GM19238 (cell line): ENCODE data around the gene ABRACL.
"Not testable (repeated sequence)": the region's sequence is repeated elsewhere in the genome, so short reads cannot be mapped to it uniquely, and the experiment has no call there.

Experiments used
- DNase-seq: peaks from one replicate; pipeline ENCODE4 v3.0.0; 2011; ENCODE audit warnings: low spot score; ENCODE audit not compliant: insufficient read length

The ABRACL gene

DNA sequence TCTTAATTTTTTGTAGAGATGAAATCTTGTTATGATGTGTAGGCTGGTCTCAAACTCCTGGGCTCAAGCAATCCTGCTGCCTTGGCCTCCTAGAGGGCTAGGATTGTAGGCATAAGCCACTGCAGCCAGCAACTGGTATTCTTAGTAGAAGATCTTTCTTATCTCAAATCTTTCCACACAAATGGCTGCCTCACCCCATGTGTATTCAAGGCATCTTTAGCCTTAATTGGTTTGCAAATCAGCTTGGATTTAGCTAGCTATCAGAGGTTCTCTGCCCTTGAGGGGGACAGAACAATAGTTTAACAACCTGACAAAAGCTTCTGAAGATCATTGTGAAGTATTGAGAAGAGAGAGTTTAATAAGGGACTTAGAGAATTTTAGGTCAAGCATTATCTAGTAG, 17.9 kb upstream of the ABRACL start:
- DNase-seq, result no peak

DNA sequence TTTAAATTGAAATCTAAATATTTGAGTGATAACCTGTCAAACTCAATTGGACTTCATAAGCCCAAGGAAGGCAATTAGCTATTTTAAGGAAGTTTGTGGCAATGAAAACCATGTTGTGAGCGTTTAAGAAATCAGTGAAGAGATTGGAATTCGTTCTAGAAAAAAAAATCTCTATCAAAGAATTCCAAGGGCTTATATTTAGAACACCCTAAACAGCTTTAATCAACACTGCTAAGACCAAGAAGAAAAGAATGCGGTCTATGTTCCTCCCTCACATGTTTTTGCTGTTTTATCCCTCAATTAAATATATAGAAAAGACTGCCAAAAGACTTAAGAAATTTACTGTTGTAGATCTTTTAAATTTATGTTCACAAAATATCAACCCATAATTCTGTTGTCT, 16.6 kb upstream of the ABRACL start:
- no peak for DNase-seq

DNA sequence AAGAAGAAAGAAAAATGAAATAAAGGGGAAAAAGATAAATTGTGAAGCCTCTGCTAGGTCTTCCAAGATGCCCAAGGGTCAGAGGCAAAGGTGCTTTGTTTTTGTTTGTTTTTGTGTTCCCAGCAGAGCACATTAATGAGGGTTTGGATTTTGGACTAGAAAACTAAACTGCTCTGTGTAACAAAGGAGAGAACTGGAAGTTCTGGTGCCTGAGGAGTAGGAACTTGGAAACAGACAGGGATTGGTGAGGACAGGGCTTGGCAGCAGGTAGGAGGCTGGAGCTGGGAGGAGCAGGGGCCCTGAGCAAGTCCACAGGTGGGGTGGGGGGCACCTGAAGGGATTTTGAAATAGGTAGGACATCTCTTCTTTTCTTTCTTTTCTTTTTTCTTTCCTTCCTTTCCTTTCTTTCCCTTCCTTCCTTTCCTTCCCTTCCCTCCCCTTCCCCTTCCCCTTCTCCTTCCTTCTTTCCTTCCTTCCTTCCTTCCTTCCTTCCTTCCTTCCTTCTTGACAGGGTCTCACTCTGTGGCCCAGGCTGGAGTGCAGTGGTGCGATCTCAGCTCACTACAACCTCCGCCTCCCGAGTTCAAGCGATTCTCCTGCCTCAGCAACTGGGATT, 15.3 kb upstream of the ABRACL start:
- DNase-seq, result no peak

DNA sequence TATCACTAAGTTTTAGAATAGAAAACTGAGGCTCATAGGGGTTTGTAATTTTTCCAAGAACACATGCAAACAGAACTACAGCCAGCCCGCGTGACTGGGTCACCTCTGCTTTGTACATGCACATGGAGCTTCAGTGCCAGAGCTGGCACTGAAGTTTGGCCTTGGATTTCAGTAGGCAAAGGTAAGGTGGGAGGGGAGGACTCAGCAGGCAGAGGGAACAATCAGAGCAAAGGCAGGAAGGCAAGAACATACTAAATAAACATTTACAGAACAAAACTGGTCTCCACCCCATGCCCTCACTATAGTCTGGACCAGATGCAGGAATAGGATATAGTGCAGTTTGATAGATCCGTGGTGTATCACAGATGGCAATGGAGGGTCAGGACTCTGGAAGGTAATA, 13.6 kb upstream of the ABRACL start:
- no peak for DNase-seq

DNA sequence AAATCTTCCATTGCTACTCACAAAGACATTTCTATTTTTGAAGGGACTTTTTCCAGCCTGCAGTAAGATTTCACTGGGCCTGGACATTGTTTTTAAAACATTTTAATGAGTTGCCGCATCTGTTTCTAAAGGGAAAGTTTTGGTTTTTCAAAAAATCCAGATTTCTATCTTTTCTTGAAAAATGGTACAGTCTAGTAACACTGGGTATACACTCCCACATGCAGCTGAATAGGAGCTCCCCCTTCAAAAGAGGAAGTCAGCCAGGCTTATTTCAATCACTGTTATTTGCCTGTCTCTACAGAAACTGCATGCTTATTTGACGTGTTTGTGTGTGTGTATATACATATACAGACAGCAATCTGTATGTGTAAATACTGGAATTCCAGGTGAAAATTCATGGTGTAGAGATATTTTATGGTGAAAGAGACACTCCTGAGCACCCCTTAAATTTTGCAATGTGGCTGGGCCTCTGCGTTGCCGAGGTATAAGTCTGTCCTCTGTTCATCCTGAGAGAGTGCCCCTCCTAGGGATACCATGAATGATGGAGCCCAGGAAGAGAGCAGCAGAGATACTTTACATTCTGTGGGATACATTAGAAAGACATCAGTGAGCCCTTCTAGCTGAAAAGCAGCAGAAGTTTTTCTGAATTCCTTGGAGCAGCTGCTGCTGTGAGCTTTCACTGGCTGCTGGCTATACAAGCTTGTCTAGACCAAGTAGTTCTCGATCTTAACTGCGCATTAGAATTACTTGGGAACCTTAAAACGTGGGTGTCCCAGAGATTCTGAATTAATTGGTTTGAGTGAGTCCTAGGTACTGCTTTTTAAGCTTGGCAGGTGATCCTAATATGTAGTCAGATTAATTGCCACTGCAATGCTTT, 12.0 kb upstream of the ABRACL start:
- DNase-seq, result no peak

DNA sequence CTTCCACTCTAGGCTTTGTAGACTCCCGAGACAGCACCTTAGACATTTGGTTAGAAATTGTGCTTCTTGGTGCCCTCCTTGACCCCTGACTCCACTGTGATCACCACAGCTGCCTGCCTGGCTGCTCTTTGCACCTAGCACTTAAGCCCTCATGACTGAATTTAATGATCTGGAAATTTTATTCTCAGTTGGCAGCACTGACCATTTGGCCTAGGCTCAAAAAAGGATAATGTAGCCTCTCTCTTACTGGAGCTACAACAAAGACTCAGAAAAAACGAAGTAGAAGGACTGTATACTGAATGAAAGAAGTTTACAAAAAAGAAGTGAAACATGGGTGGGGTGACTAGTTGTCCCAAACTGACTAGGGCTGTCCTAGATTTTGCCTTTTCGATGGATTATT, 11.3 kb upstream of the ABRACL start:
- DNase-seq, result no peak

DNA sequence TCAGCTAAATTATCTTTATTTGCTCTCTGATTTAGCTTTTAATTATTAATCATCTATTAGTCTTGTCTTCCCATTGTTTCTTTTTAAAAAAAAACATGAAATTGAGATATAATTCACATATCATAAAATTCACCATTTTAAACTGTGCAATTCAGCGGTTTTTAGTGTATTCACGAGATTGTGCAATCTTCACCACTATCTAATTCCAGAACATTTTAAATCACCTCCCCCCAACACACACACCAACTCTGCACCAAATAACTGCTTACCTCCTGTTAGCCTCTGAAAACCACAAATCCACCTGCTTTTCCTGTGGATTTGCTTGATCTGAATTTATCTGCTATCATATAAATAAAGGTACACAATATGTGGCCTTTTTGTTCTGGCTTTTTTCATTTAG, 8.8 kb upstream of the ABRACL start:
- no peak for DNase-seq

DNA sequence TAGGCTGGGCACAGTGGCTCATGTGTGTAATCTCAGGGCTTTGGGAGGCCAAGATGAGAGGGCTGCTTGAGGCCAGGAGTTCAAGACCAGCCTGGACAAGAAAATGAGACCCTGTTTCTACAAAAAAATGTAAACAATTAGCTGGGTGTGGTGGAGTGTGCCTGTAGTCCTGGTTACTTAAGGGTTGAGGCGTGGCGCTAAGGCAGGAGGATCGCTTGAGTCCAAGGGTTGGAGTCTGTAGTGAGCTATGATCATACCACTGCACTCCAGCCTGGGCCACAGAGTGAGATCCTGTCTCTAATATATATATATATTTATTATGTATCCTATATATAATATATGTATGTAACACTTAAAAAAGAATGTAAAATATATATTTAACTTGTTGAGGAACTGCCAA, 7.9 kb upstream of the ABRACL start:
- DNase-seq, result no peak

DNA sequence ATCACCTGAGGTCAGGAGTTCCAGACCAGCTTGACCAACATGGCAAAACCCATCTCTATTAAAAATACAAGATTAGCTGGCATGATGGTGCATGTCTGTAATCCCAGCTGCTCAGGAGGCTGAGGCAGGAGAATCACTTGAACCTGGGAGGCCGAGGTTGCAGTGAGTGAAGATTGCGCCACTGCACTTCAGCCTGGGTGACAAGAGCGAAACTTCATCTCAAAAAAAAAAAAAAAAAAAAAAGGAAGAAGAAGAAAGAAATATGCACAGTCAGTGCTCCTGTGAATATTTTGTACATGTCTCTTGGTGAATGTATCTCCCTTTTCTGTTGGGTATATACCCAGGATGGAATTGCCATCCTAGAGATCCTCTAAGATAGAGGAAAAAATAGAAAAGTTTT, 3.1 kb upstream of the ABRACL start:
- not testable (repeated sequence) for DNase-seq

DNA sequence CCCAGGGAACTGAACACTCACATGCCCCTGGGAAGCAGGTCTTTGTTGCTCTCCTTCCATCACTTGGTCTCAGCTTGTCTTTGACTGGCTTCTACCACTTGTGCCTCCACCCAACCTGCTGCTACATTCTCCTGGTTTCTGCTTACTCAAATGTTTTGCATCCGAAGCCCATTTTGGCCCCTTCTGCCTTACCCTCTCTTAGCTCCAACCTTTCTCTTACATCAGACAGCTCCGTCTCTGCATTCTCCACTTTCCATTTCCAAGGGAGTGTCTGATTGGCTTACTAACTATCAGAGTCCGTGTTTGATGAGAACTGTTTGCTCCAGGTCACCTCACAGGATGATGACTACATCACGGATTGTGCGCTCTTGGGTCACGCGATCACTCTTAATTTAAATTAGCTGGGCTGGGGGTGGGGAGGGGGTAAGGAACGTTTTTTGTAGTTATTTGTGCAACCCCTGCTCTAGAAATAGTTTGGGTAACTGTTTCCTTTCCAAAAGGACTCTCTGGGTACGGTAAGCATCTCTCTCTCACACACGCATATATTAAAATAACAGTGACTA, 844 bp upstream of the ABRACL start:
- no peak for DNase-seq

DNA sequence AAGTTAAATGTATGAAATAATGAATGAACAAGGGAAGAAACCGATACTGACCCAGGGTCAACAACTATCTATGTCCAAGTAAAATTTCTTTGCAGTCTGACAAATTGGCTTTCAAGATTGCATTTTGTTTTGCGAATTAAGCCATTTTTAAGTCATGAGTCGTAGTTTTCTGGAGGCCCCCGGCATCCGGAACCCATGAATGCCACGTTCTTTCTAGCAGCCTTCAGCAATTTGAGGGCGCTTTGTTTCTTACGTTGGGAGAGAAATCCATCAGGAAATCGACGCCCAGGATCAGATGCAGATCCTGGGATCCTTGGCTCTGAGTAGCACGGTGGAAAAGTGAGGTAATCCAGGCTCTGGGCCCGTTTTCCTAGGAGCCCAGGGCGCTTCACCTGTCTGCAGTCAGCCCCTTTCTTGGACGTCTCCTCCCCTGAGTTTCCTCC, 309 bp upstream of the ABRACL start:
- no peak for DNase-seq

DNA sequence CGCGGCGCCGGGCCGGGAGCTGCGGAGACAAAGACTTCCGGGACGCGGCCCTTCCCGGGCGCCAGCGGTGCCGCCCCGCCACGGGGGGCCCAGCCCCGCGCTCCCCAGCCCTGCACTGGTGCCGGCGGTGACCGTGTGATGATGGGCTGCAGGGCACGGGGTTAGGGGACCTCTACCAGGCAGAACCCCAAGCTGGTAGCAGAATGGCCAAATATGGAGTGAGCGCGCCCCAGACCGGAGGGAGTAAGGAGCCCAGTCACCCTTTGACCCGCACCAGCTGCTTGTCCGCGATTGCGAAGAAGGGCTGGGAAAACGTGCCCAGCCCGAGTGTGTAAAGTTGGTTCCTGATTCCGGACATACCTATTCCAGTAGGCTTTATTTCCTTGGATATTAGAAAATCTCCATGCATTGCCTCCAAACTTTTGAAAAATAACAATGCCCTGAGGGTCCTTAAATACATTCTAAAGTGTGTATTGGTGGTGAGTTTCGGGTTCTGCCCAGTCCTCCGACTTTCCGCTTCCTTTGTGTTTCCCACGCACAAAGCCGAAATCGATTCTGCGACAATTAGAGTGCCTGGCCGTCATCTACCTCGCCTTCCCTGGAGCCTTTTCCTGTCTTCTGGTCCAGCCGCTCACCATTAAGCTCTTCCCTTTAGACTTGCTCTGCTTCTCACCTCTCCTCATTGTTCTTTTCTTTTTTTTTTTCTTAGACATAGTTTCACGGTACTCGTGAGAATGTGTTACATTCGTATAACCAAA, 1.1 kb downstream of the ABRACL start:
- DNase-seq, result peak; percentile 27

DNA sequence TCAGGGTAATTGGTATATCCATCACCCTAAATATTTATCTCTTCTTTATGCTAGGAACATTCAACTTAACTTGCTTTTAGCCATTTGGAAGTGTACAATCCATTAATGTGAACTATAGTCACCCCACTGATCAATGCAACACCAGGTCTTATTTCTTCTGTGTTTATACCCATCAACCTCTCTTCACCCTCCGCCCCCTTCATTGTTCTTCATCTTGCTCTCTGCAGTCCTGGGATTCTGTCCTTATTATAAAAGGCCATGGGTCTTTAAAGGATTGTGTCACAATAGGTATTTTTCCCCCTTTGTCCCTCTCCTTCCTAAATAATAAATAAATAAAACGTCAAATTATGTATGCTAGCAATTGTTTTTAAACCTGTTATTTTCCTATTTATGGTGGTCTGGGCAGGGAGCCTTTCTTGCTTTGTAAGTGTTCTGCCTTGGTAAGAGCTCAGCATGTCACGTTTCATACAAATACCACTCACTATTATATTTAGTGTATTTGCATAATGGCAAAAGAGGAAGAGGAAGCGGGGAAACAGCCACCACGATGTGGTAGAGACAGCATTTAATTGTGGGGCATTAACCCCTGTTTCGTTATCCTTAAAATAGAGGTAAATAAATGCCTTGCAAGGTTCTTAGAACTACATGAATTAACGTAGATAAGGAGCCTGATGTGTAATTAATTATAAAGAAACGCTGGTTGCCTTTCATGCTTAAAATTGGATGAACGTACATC, 1.9 kb downstream of the ABRACL start:
- peak; percentile 35 for DNase-seq

DNA sequence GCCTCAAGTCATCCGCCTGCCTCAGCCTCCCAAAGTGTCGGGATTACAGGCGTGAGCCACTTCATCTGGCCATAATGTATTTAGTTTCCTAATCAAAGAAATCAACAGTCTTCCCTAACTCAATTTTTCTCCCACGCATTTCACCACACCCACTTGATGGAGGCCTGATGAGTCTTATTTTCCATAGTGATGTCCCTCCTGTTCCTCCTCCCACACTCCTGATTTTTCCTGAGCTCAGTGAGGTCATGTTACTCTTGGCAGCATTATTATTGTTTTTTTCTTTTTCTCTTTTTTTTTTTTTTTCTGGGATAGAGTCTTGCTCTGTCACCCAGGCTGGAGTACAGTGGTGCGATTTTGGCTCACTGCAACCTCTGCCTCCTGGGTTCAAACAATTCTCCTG, 8.9 kb downstream of the ABRACL start:
- no peak for DNase-seq

DNA sequence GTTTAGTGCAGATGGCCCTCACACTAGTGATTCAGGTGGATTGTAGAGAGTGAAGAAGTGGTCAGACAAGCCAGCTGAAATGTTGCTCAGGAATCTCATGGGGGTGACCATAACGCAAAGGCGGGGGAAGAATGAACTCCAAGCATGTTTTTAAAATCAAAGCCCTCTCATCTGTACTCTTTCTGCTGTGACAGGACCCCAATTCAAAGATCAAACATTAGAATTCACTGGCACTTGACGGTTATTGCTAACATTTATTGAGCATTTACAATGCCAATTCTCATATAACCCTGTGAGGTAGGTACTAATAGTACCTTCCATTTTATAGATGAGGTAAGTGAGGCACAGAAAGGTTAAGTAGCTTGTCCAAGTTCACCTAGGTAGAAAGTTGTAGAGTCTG, 15.7 kb downstream of the ABRACL start:
- DNase-seq, result no peak

DNA sequence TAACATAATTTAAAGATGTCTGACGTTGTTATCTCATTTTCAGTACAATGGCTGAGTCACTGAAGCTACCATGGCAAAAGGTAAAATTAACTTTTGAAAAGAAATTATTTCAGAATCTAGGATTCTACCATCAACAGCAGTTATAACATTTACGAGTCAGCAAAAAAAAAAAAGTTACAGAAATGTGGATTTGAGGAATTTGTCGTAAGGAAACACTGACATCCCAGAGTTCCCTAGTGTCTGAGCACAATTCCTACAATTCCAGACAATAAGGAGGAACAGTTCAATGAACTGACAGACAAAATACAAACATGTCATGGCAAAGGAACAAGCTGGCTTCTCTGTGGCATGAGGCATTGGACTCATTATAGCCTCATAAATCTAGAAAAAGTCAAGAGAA, 19.1 kb downstream of the ABRACL start:
- DNase-seq, result no peak

DNA sequence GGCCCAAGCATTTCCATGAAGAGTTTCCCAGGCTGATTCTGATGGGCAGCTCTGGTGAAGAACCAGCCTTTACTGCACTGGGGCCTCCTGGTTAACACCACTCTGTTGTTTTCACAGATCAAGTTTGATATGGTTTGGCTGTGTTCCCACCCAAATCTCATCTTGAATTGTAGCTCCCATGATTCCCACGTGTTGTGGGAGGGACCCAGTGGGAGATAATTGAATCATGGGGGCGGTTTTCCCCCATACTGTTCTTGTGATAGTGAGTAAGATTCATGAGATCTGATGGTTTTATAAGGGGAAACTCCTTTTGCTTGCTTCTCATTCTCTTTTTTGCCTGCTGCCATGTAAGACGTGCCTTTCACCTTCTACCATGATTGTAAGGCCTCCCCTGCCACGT, 20.4 kb downstream of the ABRACL start:
- not testable (repeated sequence) for DNase-seq

DNA sequence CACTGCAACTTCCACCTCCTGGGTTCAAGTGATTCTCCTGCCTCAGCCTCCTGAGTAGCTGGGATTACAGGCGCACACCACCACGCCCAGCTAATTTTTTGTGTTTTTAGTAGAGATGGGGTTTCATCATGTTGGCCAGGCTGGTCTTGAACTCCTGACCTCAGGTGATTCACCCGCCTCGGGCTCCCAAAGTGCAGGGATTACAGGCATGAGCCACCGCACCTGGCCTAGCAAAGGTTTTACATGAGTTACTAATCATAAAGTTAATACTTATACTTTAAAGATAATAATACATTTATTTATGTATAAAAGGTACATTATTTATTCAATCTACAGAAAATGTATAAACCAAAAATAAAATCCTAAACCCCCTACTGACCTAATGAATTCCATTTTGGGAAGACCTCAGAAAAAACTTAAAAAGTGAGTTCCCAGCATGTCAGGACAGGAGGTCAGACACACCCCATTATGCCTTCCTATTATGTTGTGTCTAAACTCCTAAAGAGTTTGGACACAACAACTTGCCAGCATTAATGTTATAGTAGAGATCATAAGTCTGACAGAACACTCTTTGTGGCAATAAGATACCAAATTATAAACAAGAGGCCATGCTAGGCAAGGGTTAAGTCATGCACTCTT, 21.7 kb downstream of the ABRACL start:
- DNase-seq, result not testable (repeated sequence)

DNA sequence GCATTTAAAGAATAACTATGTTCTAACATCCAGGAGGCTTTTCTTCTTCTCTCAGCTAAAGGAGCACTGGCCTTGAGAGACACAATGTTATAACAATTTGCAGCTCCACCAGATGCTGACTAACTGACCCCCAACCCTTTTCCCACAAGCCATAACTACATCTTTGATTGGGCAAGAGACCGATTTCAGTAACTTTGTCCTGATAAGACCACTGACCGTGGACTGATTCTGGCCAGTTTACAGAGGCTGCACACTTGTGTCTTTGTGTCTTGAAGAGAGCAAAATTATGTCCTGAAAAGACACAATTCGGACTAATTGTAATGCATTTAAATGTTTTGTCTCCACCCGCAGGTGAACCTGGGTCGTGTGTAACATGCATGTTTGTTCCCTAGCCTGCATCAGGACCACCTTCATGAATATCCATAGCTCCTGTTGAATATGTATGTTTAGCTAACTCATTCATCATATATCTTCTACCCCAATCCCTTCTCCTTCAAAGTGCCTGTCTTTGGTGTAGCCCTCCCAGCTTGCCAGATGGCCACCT, 22.3 kb downstream of the ABRACL start:
- DNase-seq, result no peak

DNA sequence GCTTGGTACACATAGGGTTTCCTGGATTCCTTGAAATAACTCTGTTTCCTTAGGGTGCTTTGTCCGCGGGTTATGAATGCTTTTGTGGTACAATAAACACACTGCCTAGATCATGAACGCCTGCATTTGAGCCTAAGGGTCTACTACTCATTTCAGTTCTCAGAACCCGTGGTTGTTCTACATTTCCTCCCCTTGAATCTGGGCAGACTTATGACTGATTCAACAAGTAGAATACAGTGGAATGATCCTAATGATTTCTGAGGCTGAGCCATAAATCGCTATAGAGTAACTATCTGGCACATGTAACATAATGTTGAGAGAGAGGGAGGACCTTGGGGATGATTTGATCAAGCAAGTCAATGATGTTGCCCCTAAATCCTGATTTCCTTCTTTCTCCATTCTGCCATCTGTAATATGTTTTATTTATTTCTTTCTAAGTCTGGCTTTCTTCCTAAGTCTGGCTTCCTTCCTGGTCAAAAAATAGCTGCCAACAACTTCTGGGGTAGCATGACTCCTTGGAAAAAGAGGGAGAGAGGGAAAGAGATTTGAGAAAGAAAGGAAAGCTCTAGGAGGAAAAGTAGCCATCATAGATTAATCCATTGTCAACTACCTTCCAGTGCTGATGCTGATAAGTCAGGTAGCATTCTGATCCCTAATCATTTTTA, 23.0 kb downstream of the ABRACL start:
- no peak for DNase-seq
